SU-DHL-6 (cell line): Measurements from ENCODE around the gene OR7A5.

Experiments
- EZH2phosphoT487 ChIP-seq: fragments of 200-600 bp; sonication (generic), shearing (Covaris generic); conservative IDR thresholded peaks from 2 replicates; pipeline ENCODE4 v1.6.1; 2018; ENCODE audit warnings: mild to moderate bottlenecking, antibody characterized with exemption, low read length, moderate library complexity, mixed read lengths
- TF ChIP-seq, protein P1 (sequence below): fragments of 200-600 bp; sonication (generic); IDR thresholded peaks from one replicate; pipeline ENCODE4 v1.5.1; 2017; ENCODE audit warnings: antibody characterized with exemption, mild to moderate bottlenecking, low read length, moderate library complexity; ENCODE audit not compliant: insufficient read depth, poor library complexity, severe bottlenecking

- TF ChIP-seq, protein P1, sequence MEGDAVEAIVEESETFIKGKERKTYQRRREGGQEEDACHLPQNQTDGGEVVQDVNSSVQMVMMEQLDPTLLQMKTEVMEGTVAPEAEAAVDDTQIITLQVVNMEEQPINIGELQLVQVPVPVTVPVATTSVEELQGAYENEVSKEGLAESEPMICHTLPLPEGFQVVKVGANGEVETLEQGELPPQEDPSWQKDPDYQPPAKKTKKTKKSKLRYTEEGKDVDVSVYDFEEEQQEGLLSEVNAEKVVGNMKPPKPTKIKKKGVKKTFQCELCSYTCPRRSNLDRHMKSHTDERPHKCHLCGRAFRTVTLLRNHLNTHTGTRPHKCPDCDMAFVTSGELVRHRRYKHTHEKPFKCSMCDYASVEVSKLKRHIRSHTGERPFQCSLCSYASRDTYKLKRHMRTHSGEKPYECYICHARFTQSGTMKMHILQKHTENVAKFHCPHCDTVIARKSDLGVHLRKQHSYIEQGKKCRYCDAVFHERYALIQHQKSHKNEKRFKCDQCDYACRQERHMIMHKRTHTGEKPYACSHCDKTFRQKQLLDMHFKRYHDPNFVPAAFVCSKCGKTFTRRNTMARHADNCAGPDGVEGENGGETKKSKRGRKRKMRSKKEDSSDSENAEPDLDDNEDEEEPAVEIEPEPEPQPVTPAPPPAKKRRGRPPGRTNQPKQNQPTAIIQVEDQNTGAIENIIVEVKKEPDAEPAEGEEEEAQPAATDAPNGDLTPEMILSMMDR, result peak; percentile 65
- no peak for TF ChIP-seq EZH2phosphoT487
Observed at GRCh38 chr19:14871619-14872230, 36.7 kb upstream of the OR7A5 start.
